GM10248 (cell line): ENCODE measurements around the gene TAS1R3.
A peak's percentile ranks its signal among the peaks of the same experiment; 100 is the strongest.

Experiments used
- CTCF ChIA-PET: fragments of 300-600 bp; sonication (Branson Sonifier 250); formaldehyde crosslinking; extraction: SDS; loops from one replicate; lab custom pipeline; 2021; ENCODE audit warnings: antibody characterized with exemption; lab: Yijun Ruan, JAX
- POLR2A ChIA-PET: fragments of 350-650 bp; sonication (Branson Sonifier 250); formaldehyde crosslinking; extraction: SDS; loops from one replicate; lab custom pipeline; 2020; ENCODE audit warnings: antibody characterized with exemption; lab: Yijun Ruan, JAX
- DNase-seq: peaks from one replicate; pipeline ENCODE4 v3.0.0; 2012; ENCODE audit errors: extremely low spot score
- CTCF ChIP-seq: IDR thresholded peaks from 2 replicates; pipeline ENCODE4 v1.5.1; 2012; ENCODE audit warnings: mild to moderate bottlenecking, low read depth; ENCODE audit errors: extremely low read depth, missing control alignments, control extremely low read depth

The TAS1R3 gene

GRCh38 chr1:1295154-1295923 lies 35.7 kb upstream of the TAS1R3 start:
- DNase-seq = no peak

GRCh38 chr1:1296070-1297061 lies 34.7 kb upstream of the TAS1R3 start:
- no peak for DNase-seq
- ChIA-PET CTCF (interaction anchor here (6.6 kb wide), 1 partner anchor 174 kb away, joined by 87 read pairs; no protein-coding TSS in a partner anchor), POLR2A (no interaction called here)
- no peak for TF ChIP-seq CTCF

More at GRCh38 chr1:1295154-1295923, 35.7 kb upstream of the TAS1R3 start:
- ChIA-PET CTCF (interaction anchor here (1.1 to 6.6 kb wide), 2 partner anchors 173 to 311 kb away, joined by 3 to 87 read pairs; no protein-coding TSS in a partner anchor), POLR2A (no interaction called here)
- no peak for TF ChIP-seq CTCF

GRCh38 chr1:1297802-1298424 lies 33.2 kb upstream of the TAS1R3 start:
- no peak for DNase-seq
- CTCF ChIA-PET = interaction anchor here (1.0 kb wide), 1 partner anchor 313 kb away, joined by 3 read pairs; no protein-coding TSS in a partner anchor
- POLR2A ChIA-PET = no interaction called here
- TF ChIP-seq CTCF = no peak

- CTCF ChIA-PET = interaction anchor here (1.0 to 1.8 kb wide), 5 partner anchors 8 to 314 kb away, joined by 3 to 14 read pairs (median 5); no protein-coding TSS in a partner anchor
- DNase-seq = no peak
- POLR2A ChIA-PET = no interaction called here
- no peak for TF ChIP-seq CTCF
Observed at GRCh38 chr1:1298861-1299685, 32.0 kb upstream of the TAS1R3 start.

- ChIA-PET POLR2A (no interaction called here), CTCF (interaction anchor here (1.0 to 1.8 kb wide), 5 partner anchors 9 to 26 kb away, joined by 3 to 14 read pairs (median 5); partner anchors contain the start of gene UBE2J2)
- peak; percentile 49 for TF ChIP-seq CTCF
- DNase-seq = no peak
Observed at GRCh38 chr1:1299686-1300351, 31.3 kb upstream of the TAS1R3 start.
